GM19023 (cell line): ENCODE data around the gene GNE.
"Not testable (repeated sequence)": the region's sequence is repeated elsewhere in the genome, so short reads cannot be mapped to it uniquely, and the experiment has no call there.

Experiments
- ATAC-seq: cut with Tn5 transposase; IDR thresholded peaks from one replicate; pipeline ENCODE4 v1.9.1; 2021; ENCODE audit warnings: mild to moderate bottlenecking, moderate library complexity; ENCODE audit not compliant: unreplicated experiment

Gene GNE

GRCh38 chr9:36268007-36268427 is 9.8 kb upstream of the GNE start:
- no peak for ATAC-seq

GRCh38 chr9:36264896-36265295 is 6.6 kb upstream of the GNE start:
- ATAC-seq: no peak

- no peak for ATAC-seq
These were observed 5.4 kb upstream of the GNE start for GRCh38 chr9:36263683-36264082.

- ATAC-seq: no peak
These were observed 817 bp upstream of the GNE start for GRCh38 chr9:36258996-36259533.

GRCh38 chr9:36251428-36251827 is 6.8 kb downstream of the GNE start:
- no peak for ATAC-seq

GRCh38 chr9:36250079-36250478 is 8.2 kb downstream of the GNE start:
- ATAC-seq: no peak

- no peak for ATAC-seq
These were observed 9.1 kb downstream of the GNE start for GRCh38 chr9:36249189-36249588.

- ATAC-seq: not testable (repeated sequence)
These were observed 10.2 kb downstream of the GNE start for GRCh38 chr9:36248061-36248460.

GRCh38 chr9:36247356-36247755 is 10.9 kb downstream of the GNE start:
- no peak for ATAC-seq

- no peak for ATAC-seq
These were observed 12.3 kb downstream of the GNE start for GRCh38 chr9:36245906-36246305.

- not testable (repeated sequence) for ATAC-seq
These were observed 18.6 kb downstream of the GNE start for GRCh38 chr9:36239675-36240074.

GRCh38 chr9:36239205-36239604 is 19.0 kb downstream of the GNE start:
- not testable (repeated sequence) for ATAC-seq

GRCh38 chr9:36237230-36237629 is 21.0 kb downstream of the GNE start:
- no peak for ATAC-seq

GRCh38 chr9:36222449-36222848 is 35.8 kb downstream of the GNE start:
- no peak for ATAC-seq

- no peak for ATAC-seq
These were observed 36.6 kb downstream of the GNE start for GRCh38 chr9:36221667-36222066.

GRCh38 chr9:36218411-36218901 is 39.8 kb downstream of the GNE start:
- no peak for ATAC-seq

GRCh38 chr9:36218011-36218410 is 40.2 kb downstream of the GNE start:
- no peak for ATAC-seq

GRCh38 chr9:36217256-36217968 is 40.8 kb downstream of the GNE start:
- ATAC-seq: no peak

- ATAC-seq: no peak
These were observed 43.7 kb downstream of the GNE start for GRCh38 chr9:36214571-36214970.

- ATAC-seq: no peak
These were observed 44.3 kb downstream of the GNE start for GRCh38 chr9:36213989-36214388.

GRCh38 chr9:36213387-36213786 is 44.9 kb downstream of the GNE start:
- ATAC-seq: no peak

GRCh38 chr9:36211510-36211909 is 46.7 kb downstream of the GNE start:
- ATAC-seq: no peak

GRCh38 chr9:36210722-36211121 is 47.5 kb downstream of the GNE start:
- ATAC-seq: no peak
